NCI-H82 treated with DMSO at 0.1 percent for 48 hours (cell line): ENCODE data around the gene HOXD1.

Source experiments
- DNase-seq: peaks from one replicate; lab custom pipeline; 2025; ENCODE audit not compliant: unreplicated experiment; lab: John Stamatoyannopoulos, UW

Gene HOXD1

DNA sequence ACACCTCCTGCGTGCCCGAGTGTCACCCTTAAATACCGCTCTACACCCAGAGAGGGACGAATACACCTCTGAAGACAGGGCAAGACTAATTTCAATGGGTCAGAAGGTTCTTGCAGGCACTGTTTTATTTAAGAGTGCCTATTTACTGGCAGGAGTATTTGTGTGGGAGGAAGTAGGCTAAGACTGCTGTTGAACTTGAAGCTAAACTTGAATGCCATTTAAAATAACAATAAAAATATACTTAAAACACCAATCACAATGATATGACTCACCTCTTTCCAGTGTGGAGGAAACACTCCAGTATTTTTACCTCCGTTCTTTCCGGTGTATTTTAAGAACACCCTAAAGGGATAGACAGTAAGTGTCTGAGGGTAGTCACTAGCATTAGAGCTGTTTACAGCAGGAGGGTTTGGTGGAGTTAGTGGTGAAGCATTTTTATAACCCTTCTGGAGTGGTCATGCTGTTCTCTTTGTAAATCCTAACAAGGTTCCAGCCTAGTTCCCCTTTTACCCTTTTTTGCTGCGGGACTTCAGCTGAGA, 9.6 kb upstream of the HOXD1 start:
- no peak for DNase-seq

- no peak for DNase-seq
Observed at GRCh38 chr2:176181551-176181950, 6.9 kb upstream of the HOXD1 start.

- no peak for DNase-seq
Observed at GRCh38 chr2:176182671-176183070, 5.8 kb upstream of the HOXD1 start.

GRCh38 chr2:176184749-176185148, 3.7 kb upstream of the HOXD1 start:
- no peak for DNase-seq

- no peak for DNase-seq
Observed at GRCh38 chr2:176186024-176186423, 2.4 kb upstream of the HOXD1 start.

GRCh38 chr2:176187200-176187898, 1.1 kb upstream of the HOXD1 start:
- no peak for DNase-seq

- DNase-seq = no peak
Observed at GRCh38 chr2:176188774-176189680, 559 bp downstream of the HOXD1 start.

DNA sequence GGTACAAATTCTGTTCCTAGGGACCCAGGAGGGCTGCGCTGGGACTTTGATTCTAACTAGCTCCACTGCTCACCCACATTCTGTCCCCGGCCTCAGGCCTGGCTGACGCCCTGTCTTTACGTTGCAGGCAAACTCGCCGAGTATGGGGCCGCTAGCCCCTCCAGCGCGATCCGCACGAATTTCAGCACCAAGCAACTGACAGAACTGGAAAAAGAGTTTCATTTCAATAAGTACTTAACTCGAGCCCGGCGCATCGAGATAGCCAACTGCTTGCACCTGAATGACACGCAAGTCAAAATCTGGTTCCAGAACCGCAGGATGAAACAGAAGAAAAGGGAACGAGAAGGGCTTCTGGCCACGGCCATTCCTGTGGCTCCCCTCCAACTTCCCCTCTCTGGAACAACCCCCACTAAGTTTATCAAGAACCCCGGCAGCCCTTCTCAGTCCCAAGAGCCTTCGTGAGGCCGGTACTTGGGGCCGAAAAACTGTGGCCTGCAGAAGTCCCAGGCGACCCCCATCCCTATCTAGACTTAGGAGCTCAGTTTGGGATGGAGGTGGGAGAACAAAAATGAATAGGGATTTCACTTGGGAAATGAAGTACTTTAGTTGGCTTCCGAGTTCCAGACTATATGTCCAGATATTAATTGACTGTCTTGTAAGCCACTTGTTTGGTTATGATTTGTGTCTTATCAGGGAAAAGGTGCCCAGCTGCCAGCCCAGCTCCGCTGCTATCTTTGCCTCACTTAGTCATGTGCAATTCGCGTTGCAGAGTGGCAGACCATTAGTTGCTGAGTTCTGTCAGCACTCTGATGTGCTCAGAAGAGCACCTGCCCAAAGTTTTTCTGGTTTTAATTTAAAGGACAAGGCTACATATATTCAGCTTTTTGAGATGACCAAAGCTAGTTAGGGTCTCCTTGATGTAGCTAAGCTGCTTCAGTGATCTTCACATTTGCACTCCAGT, 1.5 kb downstream of the HOXD1 start:
- DNase-seq = no peak

- no peak for DNase-seq
Observed at GRCh38 chr2:176192351-176192750, 3.9 kb downstream of the HOXD1 start.

GRCh38 chr2:176193048-176193447, 4.6 kb downstream of the HOXD1 start:
- no peak for DNase-seq

DNA sequence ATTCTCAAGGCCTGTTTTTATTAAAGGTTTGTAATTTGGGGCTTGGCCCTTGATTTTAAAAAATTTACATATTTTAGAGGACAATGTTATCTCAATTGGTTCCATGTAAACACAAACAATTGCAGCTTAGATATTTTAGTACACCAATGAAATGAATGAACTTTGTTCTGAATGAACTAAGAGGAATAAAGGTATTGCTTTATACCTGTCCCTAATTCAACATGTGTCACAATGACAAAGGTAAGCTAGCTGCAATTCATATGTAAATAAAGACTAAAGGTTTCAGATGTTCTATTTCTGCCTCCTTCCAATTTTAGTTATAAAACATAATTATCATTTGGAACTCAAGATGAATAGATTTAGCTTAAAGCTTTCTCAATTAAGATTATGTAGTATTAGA, 11.4 kb downstream of the HOXD1 start:
- DNase-seq = no peak

GRCh38 chr2:176200971-176201370, 12.5 kb downstream of the HOXD1 start:
- no peak for DNase-seq

DNA sequence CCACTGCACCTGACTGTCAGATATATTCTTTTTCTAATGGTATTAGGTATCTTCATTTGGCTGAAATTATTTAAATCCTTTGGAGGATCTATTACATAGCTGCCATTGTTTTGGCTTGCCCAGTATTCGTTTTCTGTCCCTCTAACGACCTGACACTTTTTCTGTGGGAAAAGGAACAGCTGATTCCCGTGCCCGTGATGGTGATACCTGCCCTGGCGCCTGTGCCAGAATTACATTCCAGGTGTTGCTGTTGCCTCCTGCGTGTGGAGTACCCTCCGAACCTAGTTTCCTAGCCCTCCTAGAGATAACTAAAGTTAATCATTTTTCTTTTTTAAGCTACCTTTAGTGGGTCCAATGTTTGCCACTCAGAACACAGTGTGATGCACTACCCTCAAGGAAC, 14.0 kb downstream of the HOXD1 start:
- DNase-seq = no peak

DNA sequence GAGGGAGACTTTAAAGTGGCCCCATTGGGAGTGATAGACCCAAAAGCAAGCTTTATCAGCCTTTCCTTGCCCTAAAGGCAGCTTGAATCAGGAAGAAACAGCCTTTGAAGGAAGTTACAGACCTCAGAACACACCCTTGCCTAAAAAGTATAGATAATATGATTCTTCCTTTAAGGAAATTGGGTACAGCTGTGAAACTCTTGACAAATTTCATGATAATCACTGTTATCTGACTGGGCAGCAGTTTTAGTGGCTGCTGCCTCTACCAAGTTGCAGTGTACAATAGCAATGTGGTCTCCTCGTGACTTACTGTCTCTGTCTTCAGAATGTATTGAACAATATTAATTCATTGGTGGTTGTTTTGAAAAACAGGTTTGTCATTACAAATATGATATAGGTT, 16.7 kb downstream of the HOXD1 start:
- no peak for DNase-seq

DNA sequence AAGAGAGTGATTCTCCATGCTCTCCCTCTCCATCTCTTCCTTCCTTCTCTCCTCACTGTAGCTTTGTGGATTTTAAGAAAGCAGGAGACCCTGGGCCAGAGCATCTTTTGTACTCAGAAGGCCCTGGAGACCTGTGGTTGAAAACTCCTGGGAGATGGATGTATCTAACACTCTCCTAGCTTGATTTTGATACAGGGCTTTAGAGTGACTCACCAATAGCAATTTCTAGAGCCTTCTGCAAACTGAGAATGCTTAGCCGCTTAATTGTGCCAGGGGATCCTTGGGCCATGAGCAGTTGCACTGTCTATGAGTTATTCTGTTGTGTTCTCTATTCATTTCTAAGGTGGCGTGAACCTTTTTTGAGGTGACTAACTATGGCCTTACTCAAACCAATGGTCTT, 17.7 kb downstream of the HOXD1 start:
- DNase-seq = no peak

- DNase-seq = no peak
Observed at GRCh38 chr2:176206682-176207081, 18.2 kb downstream of the HOXD1 start.

DNA sequence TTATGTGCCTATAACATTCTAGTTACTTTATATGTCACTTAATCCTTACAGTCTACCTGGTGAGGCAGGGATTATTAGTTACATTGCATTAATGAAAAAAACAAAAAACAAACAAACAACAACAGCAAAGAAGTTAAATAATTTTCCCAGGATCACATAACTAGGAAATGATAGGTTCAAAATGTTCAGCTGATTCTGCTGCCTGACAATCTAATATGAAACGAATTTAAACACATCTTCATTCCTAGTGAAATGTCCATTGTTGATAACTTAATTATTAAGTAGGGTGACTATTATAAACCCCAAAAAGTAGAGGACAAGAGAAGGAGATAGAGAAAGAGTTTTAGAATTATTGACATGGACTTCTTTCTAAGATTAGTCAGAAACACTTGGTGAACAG, 22.6 kb downstream of the HOXD1 start:
- DNase-seq = no peak

GRCh38 chr2:176212276-176212675, 23.8 kb downstream of the HOXD1 start:
- DNase-seq = no peak

DNA sequence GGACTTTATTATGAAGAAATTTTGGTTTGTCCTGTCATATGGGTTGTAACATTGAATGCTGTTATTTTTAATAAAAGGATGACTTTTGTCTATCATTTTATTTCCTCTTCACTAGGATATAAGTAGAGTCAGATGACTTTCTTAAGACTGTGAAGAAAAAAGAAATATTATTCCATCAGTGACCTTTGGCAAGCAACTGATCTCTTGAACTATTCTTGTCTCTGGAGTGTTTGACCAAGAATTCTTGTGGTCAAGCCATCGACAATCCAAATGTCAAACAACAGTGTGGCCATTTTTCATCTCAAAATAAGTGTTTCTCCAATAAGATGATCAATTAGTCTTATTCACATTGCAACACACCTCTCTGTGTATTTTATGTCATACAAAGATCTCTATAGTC, 24.9 kb downstream of the HOXD1 start:
- no peak for DNase-seq

- DNase-seq = no peak
Observed at GRCh38 chr2:176227874-176228273, 39.4 kb downstream of the HOXD1 start.

- no peak for DNase-seq
Observed at GRCh38 chr2:176234156-176234555, 45.7 kb downstream of the HOXD1 start.
